Adrenal gland (tissue), 12 donors: Measurements from ENCODE around the gene CHMP2A. TPM values are rescaled to one million over a fixed set of nuclear protein-coding genes. Genes with fewer than 3 reads are reported as not detected.
A peak's percentile ranks its signal among the peaks of the same experiment; 100 is the strongest.

Experiments used
- DNase-seq, 7 donors: peaks; one replicate each; pipeline ENCODE4 v3.0.0-alpha.2; 2019 to 2020
- H3K27ac ChIP-seq, 5 donors: fragments of 200-600 bp; sonication (generic) in 4 of 5; 1 replicate in 3 of 5; 2 replicates in 2 of 5; pipeline versions ENCODE4 v1.5.1 to v1.8.0; 2016 to 2020; ENCODE audit warnings: mild to moderate bottlenecking in 1 of 5
- H3K27me3 ChIP-seq: fragments of 200-600 bp; 2 replicates; pipeline ENCODE4 v1.8.0; 2021
- H3K36me3 ChIP-seq, 2 donors: fragments of 200-600 bp; replicated peaks in 1 of 2; 1 replicate in 1 of 2; 2 replicates in 1 of 2; pipeline versions ENCODE4 v1.5.1 to v1.8.0; 2018 to 2022
- H3K4me1 ChIP-seq, 2 donors: fragments of 200-600 bp; replicated peaks in 1 of 2; 1 replicate in 1 of 2; 2 replicates in 1 of 2; pipeline versions ENCODE4 v1.5.1 to v1.8.0; 2018 to 2021
- H3K4me3 ChIP-seq, 4 donors: fragments of 200-600 bp; sonication (generic) in 3 of 4; one replicate each; pipeline ENCODE4 v1.5.1; 2016 to 2018
- H3K9me3 ChIP-seq, 3 donors: fragments of 200-600 bp; sonication (generic) in 1 of 3; replicated peaks in 1 of 3; 1 replicate in 2 of 3; 2 replicates in 1 of 3; pipeline versions ENCODE4 v1.5.1 to v1.8.0; 2016 to 2021
- POLR2A ChIP-seq, 2 donors: fragments of 450-650 bp; IDR thresholded peaks; one replicate each; pipeline ENCODE4 v1.6.1; 2017; ENCODE audit warnings: antibody characterized with exemption in 2 of 2, mild to moderate bottlenecking in 2 of 2, moderate library complexity in 1 of 2
- WGBS, 4 donors: extraction: QIAGEN DNeasy Blood & Tissue Kit in 2 of 4; methylation state at CpG; one replicate each; pipeline versions ENCODE4 v1.1.5 to v1.1.7; 2013 to 2017; 5-methylcytosine and 5-hydroxymethylcytosine counted together
- intact Hi-C, 2 donors: fragments of 100-400 bp; cut with DNase I; formaldehyde crosslinking; loops; one replicate each; pipeline versions ENCODE4 v1.14.1 to v1.15.0; 2022 to 2023
- polyA plus RNA-seq, 3 donors: library from polyadenylated mRNA; stranded (reverse); fragments of 200-250 nt in 2 of 3; fragments of 350-450 nt in 1 of 3; fragmentation: Illumina TruSeq in 1 of 3; extraction: RNeasy Lipid Tissue Mini Kit (QIAGEN cat#74804) in 1 of 3; gene quantifications; one replicate each; pipeline ENCODE4 v1.2.3, GENCODE V29; 2013 to 2014
- total RNA-seq, 9 donors: library from RNA; depleted of rRNA in 4 of 9; stranded (reverse); fragments of >200 nt in 4 of 9; fragments of 120-200 nt in 1 of 9; fragmentation: NEBNext Ultra II Directional in 1 of 9; extraction: Animal tissue kit (Norgen Biotek cat#: 25700) in 1 of 9; gene quantifications; one replicate each; pipeline versions ENCODE4 v1.1.0 to v1.2.4, GENCODE V29; 2013 to 2023
- TF ChIP-seq, protein P1 (sequence below), 6 experiments: fragments of 450-650 bp in 4 of 6; fragments of 200-600 bp in 2 of 6; sonication (generic) in 1 of 6; IDR thresholded peaks; 1 replicate in 5 of 6; 2 replicates in 1 of 6; pipeline versions ENCODE4 v1.5.1 to v1.8.0; 2016 to 2021; ENCODE audit warnings: antibody characterized with exemption in 6 of 6, mild to moderate bottlenecking in 2 of 6, moderate library complexity in 1 of 6
- donor health status: healthy with polysubstance abuse.
- donor health status: Bipolar disorder and iron deficiency.
- donor health status: DM: yes; HTN: yes; CAD: no.
- donor health status: DM: no; HTN: no; CAD: no.
- donor health status: DM: no; HTN: no; CAD: no.
- donor health status: DM: yes; HTN: yes; CAD: no.

Gene CHMP2A
- total and polyA plus RNA-seq, 12 donors, result 146 to 560 (median 210) TPM

GRCh38 chr19:58563823-58564222 is 8.9 kb upstream of the CHMP2A start:
- intact Hi-C loops, result no loop called here
- peak in 2 of 7 donors; percentile 22 to 54 for DNase-seq
- Histone ChIP-seq H3K36me3 (peaks cover 0 to 11% of the 10 kb centered on the region in 2 donors), H3K4me3 (no peak overlapping the region), H3K27ac (no peak overlapping the region), H3K4me1 (peaks cover 19 to 38% of the 10 kb centered on the region in 2 donors), H3K9me3 (no peaks in the 10 kb centered on the region), H3K27me3 (no peaks in the 10 kb centered on the region)
- 67 to 73% (median 71%) methylated on average over 6 of the region's 6 CpGs for WGBS, 4 donors
- TF ChIP-seq POLR2A (IDR thresholded peaks at IDR 0.05), result no peak
- TF ChIP-seq, protein P1, sequence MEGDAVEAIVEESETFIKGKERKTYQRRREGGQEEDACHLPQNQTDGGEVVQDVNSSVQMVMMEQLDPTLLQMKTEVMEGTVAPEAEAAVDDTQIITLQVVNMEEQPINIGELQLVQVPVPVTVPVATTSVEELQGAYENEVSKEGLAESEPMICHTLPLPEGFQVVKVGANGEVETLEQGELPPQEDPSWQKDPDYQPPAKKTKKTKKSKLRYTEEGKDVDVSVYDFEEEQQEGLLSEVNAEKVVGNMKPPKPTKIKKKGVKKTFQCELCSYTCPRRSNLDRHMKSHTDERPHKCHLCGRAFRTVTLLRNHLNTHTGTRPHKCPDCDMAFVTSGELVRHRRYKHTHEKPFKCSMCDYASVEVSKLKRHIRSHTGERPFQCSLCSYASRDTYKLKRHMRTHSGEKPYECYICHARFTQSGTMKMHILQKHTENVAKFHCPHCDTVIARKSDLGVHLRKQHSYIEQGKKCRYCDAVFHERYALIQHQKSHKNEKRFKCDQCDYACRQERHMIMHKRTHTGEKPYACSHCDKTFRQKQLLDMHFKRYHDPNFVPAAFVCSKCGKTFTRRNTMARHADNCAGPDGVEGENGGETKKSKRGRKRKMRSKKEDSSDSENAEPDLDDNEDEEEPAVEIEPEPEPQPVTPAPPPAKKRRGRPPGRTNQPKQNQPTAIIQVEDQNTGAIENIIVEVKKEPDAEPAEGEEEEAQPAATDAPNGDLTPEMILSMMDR (IDR thresholded peaks at IDR 0.05), result no peak

DNA sequence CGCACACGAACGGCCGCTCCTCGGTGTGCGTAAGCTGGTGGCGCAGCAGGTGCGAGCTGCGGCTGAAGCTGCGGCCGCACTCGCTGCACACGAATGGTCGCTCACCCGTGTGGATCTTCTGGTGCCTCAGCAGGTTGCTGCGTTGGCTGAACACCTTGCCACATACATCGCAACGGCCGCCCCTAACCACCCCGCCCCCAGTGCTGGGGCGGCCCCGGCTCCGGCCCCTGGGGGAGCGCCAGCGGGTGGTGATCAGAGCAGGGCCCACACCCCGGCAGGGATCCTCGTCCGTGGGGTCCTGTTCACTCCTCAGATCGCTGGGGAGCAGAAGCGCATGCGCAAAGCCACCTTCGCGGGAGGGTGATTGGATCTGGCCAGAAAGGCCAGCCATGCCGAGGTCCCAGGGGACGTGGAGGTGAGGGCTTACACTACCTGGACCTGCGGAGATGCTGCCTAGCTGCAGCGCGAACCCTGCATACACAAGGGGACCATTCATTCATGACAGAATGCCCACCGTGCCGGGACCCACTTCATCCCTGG is 8.2 kb upstream of the CHMP2A start:
- DNase-seq, result peak in 1 of 7 donors; percentile 42
- H3K9me3 ChIP-seq, result no peaks in the 10 kb centered on the region
- peaks cover 19 to 38% of the 10 kb centered on the region in 2 donors for H3K4me1 ChIP-seq
- H3K27me3 ChIP-seq, result no peaks in the 10 kb centered on the region
- WGBS, 4 donors, result 4 to 8% (median 6%) methylated on average over 14 to 40 of the region's 40 CpGs
- peak overlapping the region in 2 of 5 donors; percentile 76 to 81 for H3K27ac ChIP-seq
- H3K36me3 ChIP-seq, result peaks cover 0 to 7% of the 10 kb centered on the region in 2 donors
- peak overlapping the region in 1 of 4 donors; percentile 20 for H3K4me3 ChIP-seq
- intact Hi-C loops, result no loop called here
- TF ChIP-seq, protein P1 (IDR thresholded peaks at IDR 0.05), result no peak
- no peak for TF ChIP-seq POLR2A (IDR thresholded peaks at IDR 0.05)

DNA sequence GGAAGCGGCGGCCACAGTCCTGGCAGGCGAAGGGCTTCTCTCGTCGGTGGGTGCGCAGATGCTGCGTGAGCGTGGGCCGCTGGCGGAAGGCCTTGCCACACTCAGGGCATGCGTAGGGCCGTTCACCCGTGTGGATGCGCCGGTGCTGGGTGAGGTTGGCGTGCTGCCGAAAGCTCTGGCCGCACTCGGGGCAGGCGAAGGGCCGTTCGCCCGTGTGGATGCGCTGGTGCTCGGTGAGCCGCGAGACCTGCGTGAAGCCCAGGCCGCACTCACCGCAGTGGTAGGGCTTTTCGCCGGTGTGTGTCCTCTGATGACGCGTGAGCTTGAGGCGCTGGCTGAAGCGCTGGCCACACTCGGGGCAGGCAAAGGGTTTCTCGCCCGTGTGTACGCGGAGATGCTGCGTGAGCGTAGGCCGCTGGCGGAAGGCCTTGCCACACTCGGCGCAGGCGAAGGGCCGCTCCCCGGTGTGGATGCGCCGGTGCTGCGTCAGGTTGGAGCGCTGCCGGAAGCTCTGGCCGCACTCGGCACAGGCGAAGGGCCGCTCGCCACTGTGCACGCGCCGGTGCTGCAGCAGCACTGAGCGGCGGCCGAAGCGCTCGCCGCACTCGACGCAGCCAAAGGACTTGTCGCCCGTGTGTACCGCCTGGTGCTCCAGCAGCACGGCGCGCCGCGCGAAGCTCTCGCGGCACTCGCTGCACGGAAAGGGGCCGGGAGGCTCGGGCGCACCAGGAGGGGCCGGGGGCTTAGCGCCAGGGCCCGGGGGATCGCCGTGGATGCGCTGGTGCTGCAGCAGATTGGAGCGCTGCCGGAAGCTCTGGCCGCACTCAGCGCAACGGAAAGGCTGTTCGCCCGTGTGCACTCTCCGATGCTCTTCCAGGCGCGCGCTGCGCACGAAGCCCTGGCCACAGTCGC is 7.5 kb upstream of the CHMP2A start:
- peak in 1 of 2 donors; percentile 26 for TF ChIP-seq POLR2A (IDR thresholded peaks at IDR 0.05)
- TF ChIP-seq, protein P1 (IDR thresholded peaks at IDR 0.05), result no peak
- H3K36me3 ChIP-seq, result peaks cover 0 to 5% of the 10 kb centered on the region in 2 donors
- peak overlapping the region in 2 of 5 donors; percentile 76 to 81 for H3K27ac ChIP-seq
- peak overlapping the region in 1 of 4 donors; percentile 20 for H3K4me3 ChIP-seq
- 4 to 6% (median 5%) methylated on average over 22 to 107 of the region's 107 CpGs; no CpG with 5 or more reads in 1 of the 4 donors for WGBS, 4 donors
- no peaks in the 10 kb centered on the region for H3K9me3 ChIP-seq
- peaks cover 22 to 38% of the 10 kb centered on the region in 2 donors for H3K4me1 ChIP-seq
- no peaks in the 10 kb centered on the region for H3K27me3 ChIP-seq
- peak in 6 of 7 donors; percentile 52 to 82 (median 64) for DNase-seq
- intact Hi-C loops, result no loop called here
